ENCODE data around the gene CIBAR2.

Gene CIBAR2

DNA sequence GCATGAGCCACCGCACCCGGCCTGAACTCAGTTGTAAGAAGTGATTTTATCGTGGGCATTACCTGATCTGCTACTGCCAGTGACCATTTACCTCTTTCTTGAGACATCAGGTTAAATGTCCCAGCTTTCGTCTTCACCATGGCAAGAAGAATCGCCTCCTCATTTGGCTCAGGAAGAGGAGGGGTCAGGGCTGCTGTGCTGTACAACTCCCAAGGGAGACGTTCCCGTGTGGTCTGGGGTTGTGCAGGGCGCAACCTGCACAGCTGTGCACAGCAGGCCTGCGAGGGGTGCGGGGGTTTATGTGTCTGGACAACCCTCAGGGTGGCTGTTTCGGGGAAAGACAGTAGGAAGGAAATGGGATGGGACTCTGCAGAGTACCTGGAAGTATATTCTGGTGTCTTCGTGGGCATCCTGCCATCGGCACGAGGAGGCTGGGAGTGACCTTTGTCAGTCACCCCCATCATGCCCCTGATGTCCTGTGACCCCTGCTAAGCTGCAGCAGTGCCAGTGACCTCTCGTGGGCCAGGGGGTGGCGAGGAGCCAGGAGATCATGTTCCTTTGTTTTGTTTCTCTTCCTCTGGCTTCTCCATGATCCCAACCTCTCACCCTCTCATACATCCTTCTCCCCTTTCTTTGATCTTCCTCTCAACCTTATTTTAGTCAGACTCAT is 27.3 kb downstream of the CIBAR2 start:
- H3K27ac Mint-ChIP-seq = no peak overlapping the region
- TF ChIP-seq, protein P1, sequence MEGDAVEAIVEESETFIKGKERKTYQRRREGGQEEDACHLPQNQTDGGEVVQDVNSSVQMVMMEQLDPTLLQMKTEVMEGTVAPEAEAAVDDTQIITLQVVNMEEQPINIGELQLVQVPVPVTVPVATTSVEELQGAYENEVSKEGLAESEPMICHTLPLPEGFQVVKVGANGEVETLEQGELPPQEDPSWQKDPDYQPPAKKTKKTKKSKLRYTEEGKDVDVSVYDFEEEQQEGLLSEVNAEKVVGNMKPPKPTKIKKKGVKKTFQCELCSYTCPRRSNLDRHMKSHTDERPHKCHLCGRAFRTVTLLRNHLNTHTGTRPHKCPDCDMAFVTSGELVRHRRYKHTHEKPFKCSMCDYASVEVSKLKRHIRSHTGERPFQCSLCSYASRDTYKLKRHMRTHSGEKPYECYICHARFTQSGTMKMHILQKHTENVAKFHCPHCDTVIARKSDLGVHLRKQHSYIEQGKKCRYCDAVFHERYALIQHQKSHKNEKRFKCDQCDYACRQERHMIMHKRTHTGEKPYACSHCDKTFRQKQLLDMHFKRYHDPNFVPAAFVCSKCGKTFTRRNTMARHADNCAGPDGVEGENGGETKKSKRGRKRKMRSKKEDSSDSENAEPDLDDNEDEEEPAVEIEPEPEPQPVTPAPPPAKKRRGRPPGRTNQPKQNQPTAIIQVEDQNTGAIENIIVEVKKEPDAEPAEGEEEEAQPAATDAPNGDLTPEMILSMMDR (IDR thresholded peaks at IDR 0.05; ENCODE audit: unreplicated experiment in 3 of 3) = no peak
- no peaks in the 10 kb centered on the region for H3K9me3 Mint-ChIP-seq
- peaks cover under 1% of the 10 kb centered on the region for H3K36me3 Mint-ChIP-seq (ENCODE audit: low read depth)
- H3K27me3 Mint-ChIP-seq (ENCODE audit: low read depth) = peaks cover 35% of the 10 kb centered on the region
- H3K4me3 Mint-ChIP-seq = no peak overlapping the region
- peaks cover 36% of the 10 kb centered on the region for H3K4me1 Mint-ChIP-seq

GRCh38 chr16:85083051-85083639 is 29.1 kb downstream of the CIBAR2 start:
- Mint-ChIP-seq H3K4me1 (peaks cover 32% of the 10 kb centered on the region), H3K27ac (peak overlapping the region in 1 of 3 experiments; percentile 20), H3K4me3 (peak overlapping the region in 1 of 3 experiments; percentile 36), H3K27me3 (ENCODE audit: low read depth) (peaks cover 31% of the 10 kb centered on the region), H3K36me3 (ENCODE audit: low read depth) (peaks cover 17% of the 10 kb centered on the region), H3K9me3 (no peaks in the 10 kb centered on the region)
- TF ChIP-seq, protein P1 (IDR thresholded peaks at IDR 0.05; ENCODE audit: unreplicated experiment in 3 of 3) = no peak

GRCh38 chr16:85082173-85083050 is 29.9 kb downstream of the CIBAR2 start:
- Mint-ChIP-seq H3K9me3 (no peaks in the 10 kb centered on the region), H3K4me1 (peaks cover 32% of the 10 kb centered on the region), H3K27ac (no peak overlapping the region), H3K27me3 (ENCODE audit: low read depth) (peaks cover 31% of the 10 kb centered on the region), H3K36me3 (ENCODE audit: low read depth) (peaks cover 20% of the 10 kb centered on the region), H3K4me3 (peak overlapping the region in 2 of 3 experiments; percentile 2 to 40)
- TF ChIP-seq, protein P1 (IDR thresholded peaks at IDR 0.05; ENCODE audit: unreplicated experiment in 3 of 3) = no peak

DNA sequence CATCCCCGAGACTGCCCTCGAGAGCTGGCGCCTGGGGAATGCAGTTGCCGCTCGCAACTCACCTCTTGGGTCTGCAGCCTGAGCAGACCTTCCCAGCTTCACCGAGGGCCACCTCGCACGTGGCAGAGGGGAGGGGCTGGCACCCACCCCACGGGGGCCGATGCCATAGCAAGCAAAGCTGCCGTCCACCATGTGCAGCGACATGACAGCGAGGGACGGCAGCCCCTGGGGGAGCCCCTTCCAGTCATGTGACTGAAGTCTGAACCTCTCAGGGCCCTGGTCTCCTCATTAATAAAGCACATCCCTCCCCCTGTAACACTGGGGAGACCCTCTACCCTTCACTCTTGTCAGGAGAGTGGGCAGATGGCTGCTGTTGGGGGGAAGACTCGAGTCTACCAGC is 30.5 kb downstream of the CIBAR2 start:
- H3K27ac Mint-ChIP-seq = no peak overlapping the region
- H3K27me3 Mint-ChIP-seq (ENCODE audit: low read depth) = peaks cover 31% of the 10 kb centered on the region
- H3K9me3 Mint-ChIP-seq = no peaks in the 10 kb centered on the region
- no peak overlapping the region for H3K4me3 Mint-ChIP-seq
- peaks cover 32% of the 10 kb centered on the region for H3K4me1 Mint-ChIP-seq
- H3K36me3 Mint-ChIP-seq (ENCODE audit: low read depth) = peaks cover 20% of the 10 kb centered on the region
- TF ChIP-seq, protein P1 (IDR thresholded peaks at IDR 0.05; ENCODE audit: unreplicated experiment in 3 of 3) = no peak

GRCh38 chr16:85081038-85081437 is 31.2 kb downstream of the CIBAR2 start:
- H3K9me3 Mint-ChIP-seq = no peaks in the 10 kb centered on the region
- peaks cover 32% of the 10 kb centered on the region for H3K4me1 Mint-ChIP-seq
- peaks cover 31% of the 10 kb centered on the region for H3K27me3 Mint-ChIP-seq (ENCODE audit: low read depth)
- peaks cover 20% of the 10 kb centered on the region for H3K36me3 Mint-ChIP-seq (ENCODE audit: low read depth)
- H3K4me3 Mint-ChIP-seq = peak overlapping the region in 1 of 3 experiments; percentile 48
- H3K27ac Mint-ChIP-seq = peak overlapping the region in 1 of 3 experiments; percentile 33
- TF ChIP-seq, protein P1 (IDR thresholded peaks at IDR 0.05; ENCODE audit: unreplicated experiment in 3 of 3) = no peak
